22Rv1 (cell line): ENCODE data around the gene STH.

Source experiments
- H3K27ac ChIP-seq: fragments of 450-650 bp; 2 replicates; pipeline ENCODE4 v1.5.1; 2017
- CTCF ChIP-seq: fragments of 450-650 bp; IDR thresholded peaks from 2 replicates; pipeline ENCODE4 v1.5.1; 2017; ENCODE audit warnings: mild to moderate bottlenecking
- ZFX ChIP-seq: fragments of 450-650 bp; IDR thresholded peaks from 2 replicates; pipeline ENCODE4 v1.6.1; 2017; ENCODE audit warnings: antibody characterized with exemption, borderline replicate concordance

The STH gene

GRCh38 chr17:45985447-45985846, 13.6 kb upstream of the STH start:
- TF ChIP-seq ZFX (no peak), CTCF (no peak)
- no peak overlapping the region for H3K27ac ChIP-seq

GRCh38 chr17:45986056-45986455, 13.0 kb upstream of the STH start:
- H3K27ac ChIP-seq: no peak overlapping the region

GRCh38 chr17:45987706-45988105, 11.3 kb upstream of the STH start:
- no peak for TF ChIP-seq CTCF
- no peak for TF ChIP-seq ZFX
- H3K27ac ChIP-seq: no peak overlapping the region

More at GRCh38 chr17:45986056-45986455, 13.0 kb upstream of the STH start:
- TF ChIP-seq CTCF (no peak), ZFX (no peak)

- H3K27ac ChIP-seq: no peak overlapping the region
Measured at GRCh38 chr17:45989759-45990158, 9.3 kb upstream of the STH start.

GRCh38 chr17:45990886-45991285, 8.2 kb upstream of the STH start:
- no peak overlapping the region for H3K27ac ChIP-seq
- TF ChIP-seq ZFX: no peak
- peak; percentile 16 for TF ChIP-seq CTCF

More at GRCh38 chr17:45989759-45990158, 9.3 kb upstream of the STH start:
- TF ChIP-seq ZFX (no peak), CTCF (no peak)

GRCh38 chr17:45991341-45991740, 7.7 kb upstream of the STH start:
- TF ChIP-seq CTCF (no peak), ZFX (no peak)
- H3K27ac ChIP-seq: no peak overlapping the region

GRCh38 chr17:45992175-45992574, 6.9 kb upstream of the STH start:
- TF ChIP-seq CTCF: no peak
- no peak for TF ChIP-seq ZFX
- H3K27ac ChIP-seq: no peak overlapping the region
